Measurements from ENCODE around the gene CCER1. TPM values are rescaled to one million over a fixed set of nuclear protein-coding genes. Genes with fewer than 3 reads are reported as not detected.

Gene CCER1
- polyA plus RNA-seq, 1 of the 3 experiments (the other 2 are of a cell fraction), result not detected

- whole genome bisulfite sequencing (ENCODE audit: low lambda C conversion rate), result 58% methylated on average over 2 of the region's 2 CpGs
- no peaks in the 10 kb centered on the region for H3K79me2 ChIP-seq (ENCODE audit: insufficient read depth)
- no peak overlapping the region for H3K4me2 ChIP-seq
- no peaks in the 10 kb centered on the region for H3F3A ChIP-seq (replicated peaks; ENCODE audit: insufficient read depth)
- H3K27ac ChIP-seq (ENCODE audit: low read depth in 2 of 2, low read length in 1 of 2), result no peak overlapping the region
- H3K4me1 ChIP-seq (ENCODE audit: control insufficient read depth in 1 of 2, insufficient read depth in 2 of 2, low read depth in 1 of 2, low read length in 1 of 2), result no peaks in the 10 kb centered on the region; a peak in 1 of 4 replicates
- ChIA-PET POLR2A (no interaction called here), CTCF (no interaction called here)
- no peak overlapping the region for H2AFZ ChIP-seq (ENCODE audit: low read depth)
- TF ChIP-seq, protein P1, sequence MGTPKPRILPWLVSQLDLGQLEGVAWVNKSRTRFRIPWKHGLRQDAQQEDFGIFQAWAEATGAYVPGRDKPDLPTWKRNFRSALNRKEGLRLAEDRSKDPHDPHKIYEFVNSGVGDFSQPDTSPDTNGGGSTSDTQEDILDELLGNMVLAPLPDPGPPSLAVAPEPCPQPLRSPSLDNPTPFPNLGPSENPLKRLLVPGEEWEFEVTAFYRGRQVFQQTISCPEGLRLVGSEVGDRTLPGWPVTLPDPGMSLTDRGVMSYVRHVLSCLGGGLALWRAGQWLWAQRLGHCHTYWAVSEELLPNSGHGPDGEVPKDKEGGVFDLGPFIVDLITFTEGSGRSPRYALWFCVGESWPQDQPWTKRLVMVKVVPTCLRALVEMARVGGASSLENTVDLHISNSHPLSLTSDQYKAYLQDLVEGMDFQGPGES (IDR thresholded peaks at IDR 0.05; ENCODE audit: low read depth, low read length), result no peak
- TF ChIP-seq RFX5 (IDR thresholded peaks at IDR 0.05; ENCODE audit: low read length) (no peak), RCOR1 (IDR thresholded peaks at IDR 0.05; ENCODE audit: low read length) (no peak), MEF2A (IDR thresholded peaks at IDR 0.05; ENCODE audit: borderline replicate concordance, low read depth) (no peak), FOSL2 (IDR thresholded peaks at IDR 0.05; ENCODE audit: borderline replicate concordance, low read depth) (no peak), GABPA (IDR thresholded peaks at IDR 0.05; ENCODE audit: low read depth) (no peak)
- DNase-seq, result no peak
- no peaks in the 10 kb centered on the region for H4K20me1 ChIP-seq (ENCODE audit: insufficient read depth)
- H3K9ac ChIP-seq, result no peak overlapping the region
- no peak overlapping the region for H3K4me3 ChIP-seq (ENCODE audit: low read depth in 2 of 2, low read length in 1 of 2)
- H3K27me3 ChIP-seq (ENCODE audit: insufficient read depth), result no peaks in the 10 kb centered on the region
- H3K9me3 ChIP-seq, result no peaks in the 10 kb centered on the region
- H3K36me3 ChIP-seq (replicated peaks in 1 of 2; ENCODE audit: control insufficient read depth in 1 of 2, insufficient read depth in 2 of 2, low read length in 1 of 2), result no peaks in the 10 kb centered on the region
- H3K9me2 ChIP-seq, result no peaks in the 10 kb centered on the region
Measured at GRCh38 chr12:90999527-90999926, 44.6 kb upstream of the CCER1 start.

DNA sequence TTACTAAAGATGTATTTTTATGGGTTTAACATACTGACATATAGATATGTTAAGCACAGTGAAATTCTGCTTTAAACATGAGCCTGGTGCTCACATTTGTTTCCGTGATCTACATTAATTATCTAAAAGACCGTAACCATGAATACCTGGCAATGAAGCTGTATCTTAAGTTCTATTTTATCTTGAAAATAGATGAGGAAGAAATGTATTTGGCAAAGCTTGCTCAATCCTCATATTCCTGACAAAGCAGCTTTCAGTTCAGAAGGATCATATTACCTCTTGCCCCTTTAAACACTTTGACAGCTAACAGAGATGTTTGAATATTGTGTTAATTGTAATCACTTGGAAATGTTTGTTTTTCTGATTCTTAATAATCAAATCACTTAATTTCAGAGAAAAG is 40.0 kb upstream of the CCER1 start:
- Histone ChIP-seq H3K9me3 (no peaks in the 10 kb centered on the region), H3K4me2 (no peak overlapping the region), H3K4me1 (ENCODE audit: control insufficient read depth in 1 of 2, insufficient read depth in 2 of 2, low read depth in 1 of 2, low read length in 1 of 2) (no peaks in the 10 kb centered on the region; a peak in 1 of 4 replicates), H3K9me2 (no peaks in the 10 kb centered on the region), H3K4me3 (ENCODE audit: low read depth in 2 of 2, low read length in 1 of 2) (no peak overlapping the region), H3K27ac (ENCODE audit: low read depth in 2 of 2, low read length in 1 of 2) (no peak overlapping the region), H3K79me2 (ENCODE audit: insufficient read depth) (no peaks in the 10 kb centered on the region), H3K9ac (no peak overlapping the region), H2AFZ (ENCODE audit: low read depth) (no peak overlapping the region), H4K20me1 (ENCODE audit: insufficient read depth) (no peaks in the 10 kb centered on the region), H3K36me3 (replicated peaks in 1 of 2; ENCODE audit: control insufficient read depth in 1 of 2, insufficient read depth in 2 of 2, low read length in 1 of 2) (no peaks in the 10 kb centered on the region), H3F3A (replicated peaks; ENCODE audit: insufficient read depth) (no peaks in the 10 kb centered on the region), H3K27me3 (ENCODE audit: insufficient read depth) (no peaks in the 10 kb centered on the region)
- no peak for TF ChIP-seq GATA2 (CRISPR knock-in tag; IDR thresholded peaks at IDR 0.05)
- no peak for TF ChIP-seq GABPA (IDR thresholded peaks at IDR 0.05; ENCODE audit: low read depth)
- no peak for TF ChIP-seq JUND (IDR thresholded peaks at IDR 0.05)
- TF ChIP-seq, protein P2, sequence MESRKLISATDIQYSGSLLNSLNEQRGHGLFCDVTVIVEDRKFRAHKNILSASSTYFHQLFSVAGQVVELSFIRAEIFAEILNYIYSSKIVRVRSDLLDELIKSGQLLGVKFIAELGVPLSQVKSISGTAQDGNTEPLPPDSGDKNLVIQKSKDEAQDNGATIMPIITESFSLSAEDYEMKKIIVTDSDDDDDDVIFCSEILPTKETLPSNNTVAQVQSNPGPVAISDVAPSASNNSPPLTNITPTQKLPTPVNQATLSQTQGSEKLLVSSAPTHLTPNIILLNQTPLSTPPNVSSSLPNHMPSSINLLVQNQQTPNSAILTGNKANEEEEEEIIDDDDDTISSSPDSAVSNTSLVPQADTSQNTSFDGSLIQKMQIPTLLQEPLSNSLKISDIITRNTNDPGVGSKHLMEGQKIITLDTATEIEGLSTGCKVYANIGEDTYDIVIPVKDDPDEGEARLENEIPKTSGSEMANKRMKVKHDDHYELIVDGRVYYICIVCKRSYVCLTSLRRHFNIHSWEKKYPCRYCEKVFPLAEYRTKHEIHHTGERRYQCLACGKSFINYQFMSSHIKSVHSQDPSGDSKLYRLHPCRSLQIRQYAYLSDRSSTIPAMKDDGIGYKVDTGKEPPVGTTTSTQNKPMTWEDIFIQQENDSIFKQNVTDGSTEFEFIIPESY (IDR thresholded peaks at IDR 0.05; ENCODE audit: borderline replicate concordance, low read depth), result no peak
- no peak for TF ChIP-seq YY1 (IDR thresholded peaks at IDR 0.05; ENCODE audit: low read depth)
- no peak for TF ChIP-seq EP300 (IDR thresholded peaks at IDR 0.05; ENCODE audit: borderline replicate concordance in 1 of 2, low read depth in 1 of 2, low read length in 1 of 2)
- no peak for TF ChIP-seq NRF1 (IDR thresholded peaks at IDR 0.05; ENCODE audit: low read depth, low read length)
- no peak for TF ChIP-seq SIN3A (IDR thresholded peaks at IDR 0.05; ENCODE audit: borderline replicate concordance, low read depth, low read length)
- TF ChIP-seq PBX3 (IDR thresholded peaks at IDR 0.05), result no peak
- TF ChIP-seq, protein P1 (IDR thresholded peaks at IDR 0.05; ENCODE audit: low read depth, low read length), result no peak
- no peak for TF ChIP-seq TEAD4 (IDR thresholded peaks at IDR 0.05; ENCODE audit: borderline replicate concordance, insufficient read depth)
- POLR2A ChIA-PET, result no interaction called here
- WGBS (ENCODE audit: low lambda C conversion rate), result 92% methylated on average over 2 of the region's 2 CpGs
- DNase-seq, result no peak
- CTCF ChIA-PET, result interaction anchor here (0.6 to 1.2 kb wide), 3 partner anchors 17 to 331 kb away, joined by 3 to 4 read pairs (median 3); no protein-coding TSS in a partner anchor

All from SK-N-SH (cell line).